Activated CD4-positive, alpha-beta T cell treated with anti-CD3 and anti-CD28 coated beads, Interleukin-2, amount 10 ng/mL, durations not matched to agents 24 days and 14 days (primary cell): Measurements from ENCODE around the gene SPINK4. TPM values are rescaled to one million over a fixed set of nuclear protein-coding genes. Genes with fewer than 3 reads are reported as not detected.

ENCODE experiments used
- DNase-seq: peaks from one replicate; pipeline ENCODE4 v3.0.0; 2022
- H3K27ac Mint-ChIP-seq: one replicate; pipeline ENCODE4 v1.8.0; 2022; ENCODE audit warnings: mild to moderate bottlenecking, mixed read lengths
- H3K27me3 Mint-ChIP-seq: one replicate; pipeline ENCODE4 v1.8.0; 2022; ENCODE audit warnings: mixed read lengths
- H3K36me3 Mint-ChIP-seq: one replicate; pipeline ENCODE4 v1.8.0; 2022; ENCODE audit warnings: low read depth, mild to moderate bottlenecking, mixed read lengths
- H3K4me1 Mint-ChIP-seq: one replicate; pipeline ENCODE4 v1.8.0; 2021; ENCODE audit warnings: mixed read lengths
- H3K4me3 Mint-ChIP-seq: one replicate; pipeline ENCODE4 v1.8.0; 2022; ENCODE audit warnings: mild to moderate bottlenecking, moderate library complexity, mixed read lengths
- H3K9me3 Mint-ChIP-seq: one replicate; pipeline ENCODE4 v1.8.0; 2021; ENCODE audit warnings: mixed read lengths
- intact Hi-C: fragments of 100-400 bp; cut with micrococcal nuclease; formaldehyde crosslinking; loops from one replicate; pipeline ENCODE4 v1.15.1; 2023
- total RNA-seq: library from RNA; stranded (reverse); gene quantifications from 2 replicates; pipeline ENCODE4 v1.2.3, GENCODE V29; 2022

The SPINK4 gene
- not detected in 2 replicates for total RNA-seq

- Mint-ChIP-seq H3K9me3 (no peaks in the 10 kb centered on the region), H3K27ac (no peak within 1 kb of the TSS), H3K27me3 (peaks cover 3% of the 10 kb centered on the region), H3K36me3 (no peaks in the 10 kb centered on the region), H3K4me1 (peaks cover 9% of the 10 kb centered on the region), H3K4me3 (no peak within 1 kb of the TSS)
- DNase-seq, result no peak
- intact Hi-C loops, result no loop called here
Measured at GRCh38 chr9:33239921-33240320, at the start of gene SPINK4. SPINK4 (plus strand) TSS chr9:33240167; CDS start chr9:33240209, 42 bp downstream.

- Mint-ChIP-seq H3K4me3 (no peak overlapping the region), H3K4me1 (no peaks in the 10 kb centered on the region), H3K27me3 (peaks cover 20% of the 10 kb centered on the region), H3K27ac (no peak overlapping the region), H3K9me3 (no peaks in the 10 kb centered on the region), H3K36me3 (no peaks in the 10 kb centered on the region)
- intact Hi-C loops, result no loop called here
- no peak for DNase-seq
Measured at GRCh38 chr9:33192493-33193255, 47.3 kb upstream of the SPINK4 start.

- no peaks in the 10 kb centered on the region for H3K9me3 Mint-ChIP-seq
- peaks cover 23% of the 10 kb centered on the region for H3K27me3 Mint-ChIP-seq
- intact Hi-C loops, result no loop called here
- no peaks in the 10 kb centered on the region for H3K4me1 Mint-ChIP-seq
- H3K36me3 Mint-ChIP-seq, result no peaks in the 10 kb centered on the region
- H3K27ac Mint-ChIP-seq, result no peak overlapping the region
- no peak overlapping the region for H3K4me3 Mint-ChIP-seq
- DNase-seq, result no peak
Measured at GRCh38 chr9:33193818-33194217, 46.1 kb upstream of the SPINK4 start.

- H3K36me3 Mint-ChIP-seq, result no peaks in the 10 kb centered on the region
- no peak for DNase-seq
- no peak overlapping the region for H3K27ac Mint-ChIP-seq
- H3K4me1 Mint-ChIP-seq, result peaks cover 2% of the 10 kb centered on the region
- intact Hi-C loops, result no loop called here
- no peaks in the 10 kb centered on the region for H3K9me3 Mint-ChIP-seq
- peaks cover 11% of the 10 kb centered on the region for H3K27me3 Mint-ChIP-seq
- H3K4me3 Mint-ChIP-seq, result no peak overlapping the region
Measured at GRCh38 chr9:33196736-33197135, 43.2 kb upstream of the SPINK4 start.

GRCh38 chr9:33197279-33198152 is 42.5 kb upstream of the SPINK4 start:
- no peak for DNase-seq
- Mint-ChIP-seq H3K9me3 (no peaks in the 10 kb centered on the region), H3K36me3 (no peaks in the 10 kb centered on the region), H3K4me1 (peaks cover 10% of the 10 kb centered on the region), H3K4me3 (no peak overlapping the region), H3K27ac (no peak overlapping the region), H3K27me3 (peaks cover 10% of the 10 kb centered on the region)
- intact Hi-C loops, result no loop called here

GRCh38 chr9:33198165-33198564 is 41.8 kb upstream of the SPINK4 start:
- no peaks in the 10 kb centered on the region for H3K36me3 Mint-ChIP-seq
- no peaks in the 10 kb centered on the region for H3K9me3 Mint-ChIP-seq
- no peak overlapping the region for H3K4me3 Mint-ChIP-seq
- DNase-seq, result no peak
- peaks cover 7% of the 10 kb centered on the region for H3K27me3 Mint-ChIP-seq
- no peak overlapping the region for H3K27ac Mint-ChIP-seq
- intact Hi-C loops, result no loop called here
- peaks cover 16% of the 10 kb centered on the region for H3K4me1 Mint-ChIP-seq

- intact Hi-C loops, result no loop called here
- peaks cover 21% of the 10 kb centered on the region for H3K27me3 Mint-ChIP-seq
- no peak for DNase-seq
- H3K36me3 Mint-ChIP-seq, result no peaks in the 10 kb centered on the region
- H3K9me3 Mint-ChIP-seq, result peaks cover 2% of the 10 kb centered on the region
- H3K4me1 Mint-ChIP-seq, result peaks cover 16% of the 10 kb centered on the region
- peak overlapping the region; percentile 45 for H3K4me3 Mint-ChIP-seq
- H3K27ac Mint-ChIP-seq, result peak overlapping the region; percentile 81
Measured at GRCh38 chr9:33202018-33202417, 37.9 kb upstream of the SPINK4 start.

- DNase-seq, result peak; percentile 86
- intact Hi-C loops, result no loop called here
- H3K9me3 Mint-ChIP-seq, result peaks cover 4% of the 10 kb centered on the region
Measured at GRCh38 chr9:33202552-33203201, 37.3 kb upstream of the SPINK4 start.

GRCh38 chr9:33209394-33209793 is 30.6 kb upstream of the SPINK4 start:
- Mint-ChIP-seq H3K9me3 (peaks cover 4% of the 10 kb centered on the region), H3K27ac (no peak overlapping the region), H3K4me3 (no peak overlapping the region), H3K27me3 (peaks cover 13% of the 10 kb centered on the region), H3K36me3 (no peaks in the 10 kb centered on the region), H3K4me1 (peaks cover 5% of the 10 kb centered on the region)
- intact Hi-C loops, result no loop called here
- DNase-seq, result no peak

More at GRCh38 chr9:33202552-33203201, 37.3 kb upstream of the SPINK4 start:
- Mint-ChIP-seq H3K4me3 (peak overlapping the region; percentile 45), H3K27ac (peak overlapping the region; percentile 81), H3K4me1 (peaks cover 16% of the 10 kb centered on the region), H3K27me3 (peaks cover 18% of the 10 kb centered on the region), H3K36me3 (no peaks in the 10 kb centered on the region)

- Mint-ChIP-seq H3K9me3 (peaks cover 4% of the 10 kb centered on the region), H3K27me3 (peaks cover 15% of the 10 kb centered on the region), H3K4me3 (no peak overlapping the region), H3K36me3 (no peaks in the 10 kb centered on the region), H3K27ac (no peak overlapping the region), H3K4me1 (peaks cover 9% of the 10 kb centered on the region)
- intact Hi-C loops, result no loop called here
- no peak for DNase-seq
Measured at GRCh38 chr9:33210006-33210715, 29.8 kb upstream of the SPINK4 start.

GRCh38 chr9:33211695-33212393 is 28.1 kb upstream of the SPINK4 start:
- intact Hi-C loops, result no loop called here
- Mint-ChIP-seq H3K4me3 (no peak overlapping the region), H3K9me3 (peaks cover 4% of the 10 kb centered on the region), H3K27ac (no peak overlapping the region), H3K4me1 (peaks cover 9% of the 10 kb centered on the region), H3K27me3 (peaks cover 19% of the 10 kb centered on the region), H3K36me3 (no peaks in the 10 kb centered on the region)
- DNase-seq, result no peak

- no peaks in the 10 kb centered on the region for H3K36me3 Mint-ChIP-seq
- H3K4me1 Mint-ChIP-seq, result peaks cover 20% of the 10 kb centered on the region
- peaks cover 20% of the 10 kb centered on the region for H3K27me3 Mint-ChIP-seq
- no peaks in the 10 kb centered on the region for H3K9me3 Mint-ChIP-seq
- DNase-seq, result no peak
- intact Hi-C loops, result no loop called here
- H3K4me3 Mint-ChIP-seq, result no peak overlapping the region
- no peak overlapping the region for H3K27ac Mint-ChIP-seq
Measured at GRCh38 chr9:33220681-33221567, 19.0 kb upstream of the SPINK4 start.
